OCI-LY7 (cell line): ENCODE measurements around the gene ATG10. TPM values are rescaled to one million over a fixed set of nuclear protein-coding genes. Genes with fewer than 3 reads are reported as not detected.

ENCODE experiments used
- BruUV-seq: library from RNA; stranded (reverse); fragments of 400-500 nt; replicated peaks from 2 replicates; lab custom pipeline; 2021; lab: Mats Ljungman, UMichigan
- CTCF ChIA-PET: fragments of 300-600 bp; sonication (Branson Sonifier 250); formaldehyde crosslinking; loops from one replicate; lab custom pipeline; 2022; ENCODE audit warnings: antibody characterized with exemption; ENCODE audit not compliant: unreplicated experiment; lab: Charles Lee
- POLR2A ChIA-PET: fragments of 300-600 bp; sonication (Branson Sonifier 250); formaldehyde crosslinking; loops from one replicate; lab custom pipeline; 2022; ENCODE audit warnings: antibody characterized with exemption; lab: Charles Lee
- DNase-seq: peaks from one replicate; pipeline ENCODE4 v3.0.0-alpha.2; 2015; ENCODE audit warnings: low spot score
- H2AFZ ChIP-seq: fragments of 200-600 bp; sonication (generic), shearing (Covaris generic); 2 replicates; pipeline ENCODE4 v1.6.1; 2014; ENCODE audit warnings: mild to moderate bottlenecking, antibody characterized with exemption, low read length, moderate library complexity
- H3K27ac ChIP-seq: fragments of 200-600 bp; sonication (generic); 2 replicates; pipeline ENCODE4 v1.5.1; 2014; ENCODE audit warnings: mixed run types, low read depth, mild to moderate bottlenecking, moderate library complexity, low read length, inconsistent platforms; ENCODE audit not compliant: poor library complexity, severe bottlenecking
- H3K36me3 ChIP-seq: fragments of 200-600 bp; sonication (generic); 2 replicates; pipeline ENCODE4 v1.6.1; 2014; ENCODE audit warnings: mild to moderate bottlenecking, antibody characterized with exemption, low read length, moderate library complexity, mixed read lengths; ENCODE audit not compliant: insufficient read depth
- H3K4me1 ChIP-seq: fragments of 200-600 bp; sonication (generic); 2 replicates; pipeline ENCODE4 v1.5.1; 2014; ENCODE audit warnings: mild to moderate bottlenecking, low read length; ENCODE audit not compliant: insufficient read depth, poor library complexity, severe bottlenecking
- H3K4me2 ChIP-seq: fragments of 200-600 bp; sonication (generic); 2 replicates; pipeline ENCODE4 v1.6.1; 2014; ENCODE audit warnings: mild to moderate bottlenecking, low read length
- H3K4me3 ChIP-seq: fragments of 200-600 bp; sonication (generic); 2 replicates; pipeline ENCODE4 v1.5.1; 2014; ENCODE audit warnings: mild to moderate bottlenecking, low read depth, low read length; ENCODE audit not compliant: poor library complexity, severe bottlenecking
- H3K79me2 ChIP-seq: fragments of 200-600 bp; sonication (generic); 2 replicates; pipeline ENCODE4 v1.6.1; 2016; ENCODE audit warnings: low read depth, mild to moderate bottlenecking, low read length, moderate library complexity, mixed read lengths; ENCODE audit not compliant: insufficient read depth
- H3K9me2 ChIP-seq: fragments of 200-600 bp; sonication (generic); 2 replicates; pipeline ENCODE4 v1.6.1; 2016; ENCODE audit warnings: mild to moderate bottlenecking, low read length, mixed read lengths; ENCODE audit not compliant: insufficient read depth
- H3K9me3 ChIP-seq: fragments of 200-600 bp; sonication (generic); 2 replicates; pipeline ENCODE4 v1.6.1; 2014; ENCODE audit warnings: mild to moderate bottlenecking, mixed run types, low read length, mixed read lengths
- H4K20me1 ChIP-seq: fragments of 200-600 bp; sonication (generic); 2 replicates; pipeline ENCODE4 v1.6.1; 2014; ENCODE audit warnings: mild to moderate bottlenecking, antibody characterized with exemption, low read length, moderate library complexity, mixed read lengths; ENCODE audit not compliant: insufficient read depth
- EZH2phosphoT487 ChIP-seq: fragments of 200-600 bp; sonication (generic); IDR thresholded peaks from 2 replicates; pipeline ENCODE4 v1.6.1; 2018; ENCODE audit warnings: low read depth, borderline replicate concordance, mild to moderate bottlenecking, mixed run types, antibody characterized with exemption, low read length, moderate library complexity, mixed read lengths
- intact Hi-C: fragments of 100-400 bp; cut with micrococcal nuclease; formaldehyde crosslinking; loops from one replicate; pipeline ENCODE4 v1.10.0; 2022; ENCODE audit not compliant: unreplicated experiment
- total RNA-seq, 2 experiments: library from RNA; depleted of rRNA in 1 of 2; stranded (reverse); fragments of >200 nt in 1 of 2; shearing (Covaris generic) in 1 of 2; gene quantifications; 2 replicates each; pipeline ENCODE4 v1.2.3, GENCODE V29; 2014 to 2022
- TF ChIP-seq, protein P1 (sequence below): fragments of 200-600 bp; sonication (generic); conservative IDR thresholded peaks from 2 replicates; pipeline ENCODE4 v1.5.1; 2014; ENCODE audit warnings: mild to moderate bottlenecking, antibody characterized with exemption, low read length, moderate library complexity, mixed read lengths

Gene ATG10
- total RNA-seq, 2 experiments from 2014 or later = 5.4 to 14.8 TPM

DNA sequence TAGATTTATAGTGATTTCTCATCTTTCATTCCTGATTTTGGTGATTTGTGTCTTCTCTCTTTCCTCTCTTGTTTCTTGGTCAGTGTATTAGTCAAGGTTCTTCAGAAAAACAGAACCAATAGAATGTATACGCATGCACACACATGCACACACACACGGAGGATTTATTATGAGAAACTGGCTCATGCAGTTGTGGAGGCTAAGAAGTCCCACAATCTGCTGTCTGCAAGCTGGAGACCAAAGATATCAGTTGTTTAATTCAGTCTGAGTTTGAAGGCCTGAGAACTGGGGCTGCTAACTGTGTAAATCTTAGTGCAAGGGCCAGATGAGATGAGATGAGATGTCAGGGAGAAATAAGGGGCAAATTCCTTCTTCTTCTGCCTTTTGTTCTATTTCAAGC is 312.1 kb downstream of the ATG10 start:
- no peak for TF ChIP-seq EZH2phosphoT487
- H3K4me2 ChIP-seq = no peak overlapping the region
- H4K20me1 ChIP-seq = no peaks in the 10 kb centered on the region
- peaks cover 4% of the 10 kb centered on the region; the same call in 1 of the 2 replicates for H3K79me2 ChIP-seq
- peaks cover 5% of the 10 kb centered on the region for H3K4me1 ChIP-seq
- POLR2A ChIA-PET = interaction anchor here (0.6 to 0.7 kb wide), 2 partner anchors 180 to 981 kb away, joined by 3 to 6 read pairs; no protein-coding TSS in a partner anchor
- DNase-seq = no peak
- CTCF ChIA-PET = no interaction called here
- H3K27ac ChIP-seq = no peak overlapping the region
- no peak overlapping the region for H3K4me3 ChIP-seq
- no peaks in the 10 kb centered on the region for H3K36me3 ChIP-seq
- H3K9me3 ChIP-seq = no peaks in the 10 kb centered on the region
- no peak overlapping the region for H2AFZ ChIP-seq
- BruUV-seq = no TSS peak
- H3K9me2 ChIP-seq = no peaks in the 10 kb centered on the region
- intact Hi-C loops = no loop called here

- Histone ChIP-seq H3K4me3 (no peak overlapping the region), H3K36me3 (no peaks in the 10 kb centered on the region), H4K20me1 (no peaks in the 10 kb centered on the region), H3K9me3 (no peaks in the 10 kb centered on the region), H3K79me2 (no peaks in the 10 kb centered on the region), H2AFZ (no peak overlapping the region), H3K27ac (no peak overlapping the region), H3K9me2 (no peaks in the 10 kb centered on the region), H3K4me1 (no peaks in the 10 kb centered on the region), H3K4me2 (no peak overlapping the region)
- DNase-seq = no peak
- TF ChIP-seq, protein P1, sequence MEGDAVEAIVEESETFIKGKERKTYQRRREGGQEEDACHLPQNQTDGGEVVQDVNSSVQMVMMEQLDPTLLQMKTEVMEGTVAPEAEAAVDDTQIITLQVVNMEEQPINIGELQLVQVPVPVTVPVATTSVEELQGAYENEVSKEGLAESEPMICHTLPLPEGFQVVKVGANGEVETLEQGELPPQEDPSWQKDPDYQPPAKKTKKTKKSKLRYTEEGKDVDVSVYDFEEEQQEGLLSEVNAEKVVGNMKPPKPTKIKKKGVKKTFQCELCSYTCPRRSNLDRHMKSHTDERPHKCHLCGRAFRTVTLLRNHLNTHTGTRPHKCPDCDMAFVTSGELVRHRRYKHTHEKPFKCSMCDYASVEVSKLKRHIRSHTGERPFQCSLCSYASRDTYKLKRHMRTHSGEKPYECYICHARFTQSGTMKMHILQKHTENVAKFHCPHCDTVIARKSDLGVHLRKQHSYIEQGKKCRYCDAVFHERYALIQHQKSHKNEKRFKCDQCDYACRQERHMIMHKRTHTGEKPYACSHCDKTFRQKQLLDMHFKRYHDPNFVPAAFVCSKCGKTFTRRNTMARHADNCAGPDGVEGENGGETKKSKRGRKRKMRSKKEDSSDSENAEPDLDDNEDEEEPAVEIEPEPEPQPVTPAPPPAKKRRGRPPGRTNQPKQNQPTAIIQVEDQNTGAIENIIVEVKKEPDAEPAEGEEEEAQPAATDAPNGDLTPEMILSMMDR = no peak
- no peak for TF ChIP-seq EZH2phosphoT487
- BruUV-seq = no TSS peak
- intact Hi-C loops = no loop called here
- ChIA-PET CTCF (no interaction called here), POLR2A (no interaction called here)
These were observed 313.4 kb downstream of the ATG10 start for GRCh38 chr5:82285206-82285605.

DNA sequence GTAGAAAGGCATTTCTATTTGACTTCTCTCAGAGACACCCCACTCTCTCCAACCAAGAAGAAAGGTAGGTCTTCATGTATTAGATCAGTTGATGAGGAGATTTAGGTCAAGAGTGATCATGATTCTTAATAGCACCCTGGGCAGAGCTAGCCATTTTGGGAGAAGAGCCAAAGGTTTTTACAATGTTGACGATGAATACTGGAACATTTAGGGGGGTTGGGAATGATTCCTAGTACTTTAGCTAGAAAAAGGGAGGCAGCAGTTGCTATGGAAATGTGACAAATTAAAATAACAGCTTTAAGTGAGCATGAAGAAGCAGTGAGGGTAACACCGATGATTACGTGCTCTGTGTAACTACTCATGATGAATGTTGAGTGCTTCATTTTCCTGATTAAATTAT is 315.8 kb downstream of the ATG10 start:
- H3K9me3 ChIP-seq = no peaks in the 10 kb centered on the region
- no TSS peak for BruUV-seq
- POLR2A ChIA-PET = interaction anchor here (1.1 to 2.8 kb wide), 2 partner anchors 9 to 17 kb away, joined by 4 to 9 read pairs; partner anchors contain the start of gene RPS23

More for the DNA sequence above, 315.8 kb downstream of the ATG10 start:
- TF ChIP-seq, protein P1 = no peak
- no peak for TF ChIP-seq EZH2phosphoT487
- Histone ChIP-seq H2AFZ (no peak overlapping the region), H3K9me2 (no peaks in the 10 kb centered on the region), H3K4me2 (no peak overlapping the region), H3K79me2 (no peaks in the 10 kb centered on the region), H4K20me1 (no peaks in the 10 kb centered on the region), H3K4me3 (no peak overlapping the region), H3K27ac (no peak overlapping the region), H3K36me3 (no peaks in the 10 kb centered on the region), H3K4me1 (no peaks in the 10 kb centered on the region)
- CTCF ChIA-PET = no interaction called here
- intact Hi-C loops = no loop called here
- DNase-seq = no peak
